H1 (cell line): ENCODE results near the gene PVALB. TPM values are rescaled to one million over a fixed set of nuclear protein-coding genes. Genes with fewer than 3 reads are reported as not detected.

Source experiments
- CTCF ChIA-PET: fragments of 300-600 bp; sonication (Branson Sonifier 250); formaldehyde crosslinking; loops from one replicate; lab custom pipeline; 2021; ENCODE audit not compliant: partially characterized antibody; lab: Charles Lee
- POLR2A ChIA-PET: fragments of 300-600 bp; sonication (Branson Sonifier 250); formaldehyde crosslinking; loops from one replicate; lab custom pipeline; 2021; ENCODE audit warnings: inconsistent platforms; ENCODE audit not compliant: partially characterized antibody; lab: Charles Lee
- DNase-seq, 2 experiments: peaks; one replicate each; pipeline versions ENCODE4 v3.0.0 to v3.0.0-alpha.2; 2010 to 2022; ENCODE audit warnings: low spot score in 2 of 2, low read depth in 1 of 2, mixed read lengths in 1 of 2
- FAIRE-seq: peaks from 2 replicates; lab custom pipeline; 2011; peaks lifted over from hg19 to GRCh38; lab: Jason Lieb, UNC
- H2AFZ ChIP-seq: 2 replicates; pipeline ENCODE4 v1.8.1; 2012; ENCODE audit warnings: low read length, inconsistent platforms
- H2AK5ac ChIP-seq: 2 replicates; pipeline ENCODE4 v1.6.1; 2013; ENCODE audit warnings: low read depth, low read length
- H2BK120ac ChIP-seq: replicated peaks from 2 replicates; pipeline ENCODE3; 2013; ENCODE audit warnings: low read depth, low read length, inconsistent platforms
- H2BK12ac ChIP-seq: 2 replicates; pipeline ENCODE4 v1.6.1; 2013; ENCODE audit warnings: low read depth, low read length
- H2BK15ac ChIP-seq: 2 replicates; pipeline ENCODE4 v1.6.1; 2013; ENCODE audit warnings: low read length
- H2BK20ac ChIP-seq: 2 replicates; pipeline ENCODE4 v1.6.1; 2013; ENCODE audit warnings: low read length
- H2BK5ac ChIP-seq: 2 replicates; pipeline ENCODE4 v1.6.1; 2013; ENCODE audit warnings: low read depth, low read length
- H3K14ac ChIP-seq: 2 replicates; pipeline ENCODE4 v1.6.1; 2013; ENCODE audit warnings: inconsistent platforms; ENCODE audit not compliant: insufficient read length
- H3K18ac ChIP-seq: 2 replicates; pipeline ENCODE4 v1.6.1; 2013; ENCODE audit warnings: low read length; ENCODE audit errors: extremely low read depth
- H3K23ac ChIP-seq: 2 replicates; pipeline ENCODE4 v1.6.1; 2013; ENCODE audit warnings: inconsistent platforms; ENCODE audit not compliant: insufficient read length
- H3K23me2 ChIP-seq: 2 replicates; pipeline ENCODE4 v1.6.1; 2013; ENCODE audit warnings: low read depth, low read length
- H3K27ac ChIP-seq: 2 replicates; pipeline ENCODE4 v1.6.1; 2011; ENCODE audit warnings: low read depth, low read length, inconsistent platforms
- H3K27me3 ChIP-seq, 4 experiments: replicated peaks in 1 of 4; 1 replicate in 1 of 4; 2 replicates in 3 of 4; pipeline versions ENCODE4 v1.6.1 to v1.8.1; 2011 to 2013; ENCODE audit warnings: low read length in 3 of 4, mild to moderate bottlenecking in 3 of 4, inconsistent platforms in 2 of 4, mixed read lengths in 2 of 4, moderate library complexity in 1 of 4; ENCODE audit not compliant: control insufficient read depth in 3 of 4, insufficient read depth in 3 of 4; ENCODE audit errors: extremely low read depth in 1 of 4
- H3K36me3 ChIP-seq, 4 experiments: 2 replicates each; pipeline versions ENCODE4 v1.6.1 to v1.8.1; 2011 to 2013; ENCODE audit warnings: mild to moderate bottlenecking in 4 of 4, low read length in 3 of 4, moderate library complexity in 2 of 4, control low read depth in 1 of 4, inconsistent platforms in 1 of 4; ENCODE audit not compliant: insufficient read depth in 4 of 4, control insufficient read depth in 2 of 4
- H3K4ac ChIP-seq: replicated peaks from 2 replicates; pipeline ENCODE3; 2013; ENCODE audit warnings: low read length, low read depth, mixed read lengths, inconsistent platforms; ENCODE audit not compliant: insufficient read length
- H3K4me1 ChIP-seq, 4 experiments: replicated peaks in 1 of 4; 1 replicate in 1 of 4; 2 replicates in 3 of 4; pipeline versions ENCODE4 v1.6.1 to v1.8.1; 2011 to 2013; ENCODE audit warnings: low read length in 3 of 4, inconsistent platforms in 2 of 4, mixed read lengths in 1 of 4; ENCODE audit not compliant: insufficient read depth in 4 of 4, control insufficient read depth in 3 of 4
- H3K4me2 ChIP-seq, 2 experiments: 2 replicates each; pipeline versions ENCODE4 v1.6.1 to v1.8.1; 2011 to 2013; ENCODE audit warnings: low read depth in 2 of 2, low read length in 2 of 2, control low read depth in 1 of 2, inconsistent platforms in 1 of 2, mild to moderate bottlenecking in 1 of 2; ENCODE audit not compliant: insufficient read depth in 1 of 2
- H3K4me3 ChIP-seq, 4 experiments: fragments of 200-600, 300-600 bp in 1 of 4; sonication (generic), shearing (Covaris generic), sonication (Bioruptor Twin) in 1 of 4; 2 replicates each; pipeline versions ENCODE4 v1.5.1 to v1.8.1; 2011 to 2016; ENCODE audit warnings: low read length in 4 of 4, low read depth in 3 of 4, control low read depth in 2 of 4, inconsistent platforms in 2 of 4, mild to moderate bottlenecking in 2 of 4, mixed read lengths in 1 of 4, moderate library complexity in 1 of 4; ENCODE audit not compliant: insufficient read depth in 2 of 4; ENCODE audit errors: extremely low read depth in 1 of 4
- H3K56ac ChIP-seq: replicated peaks from 2 replicates; pipeline ENCODE3; 2013; ENCODE audit warnings: low read depth, mild to moderate bottlenecking, mixed read lengths, low read length, inconsistent platforms; ENCODE audit not compliant: insufficient read length
- H3K79me1 ChIP-seq: 2 replicates; pipeline ENCODE4 v1.6.1; 2013; ENCODE audit warnings: low read depth, low read length, control low read depth
- H3K79me2 ChIP-seq, 2 experiments: 2 replicates each; pipeline versions ENCODE4 v1.6.1 to v1.8.1; 2012 to 2013; ENCODE audit warnings: low read length in 2 of 2, mild to moderate bottlenecking in 2 of 2, inconsistent platforms in 1 of 2; ENCODE audit not compliant: insufficient read depth in 2 of 2, control insufficient read depth in 1 of 2
- H3K9ac ChIP-seq, 4 experiments: replicated peaks in 1 of 4; 1 replicate in 1 of 4; 2 replicates in 3 of 4; pipeline versions ENCODE4 v1.6.1 to v1.8.1; 2011 to 2013; ENCODE audit warnings: low read depth in 3 of 4, low read length in 3 of 4, control low read depth in 2 of 4, mild to moderate bottlenecking in 2 of 4, moderate library complexity in 2 of 4, inconsistent platforms in 1 of 4; ENCODE audit errors: extremely low read depth in 1 of 4
- H3K9me3 ChIP-seq, 2 experiments: 2 replicates each; pipeline versions ENCODE4 v1.6.1 to v1.8.1; 2012 to 2013; ENCODE audit warnings: mild to moderate bottlenecking in 2 of 2, moderate library complexity in 2 of 2, control low read depth in 1 of 2, inconsistent platforms in 1 of 2, low read depth in 1 of 2, low read length in 1 of 2, mixed read lengths in 1 of 2; ENCODE audit not compliant: insufficient read depth in 2 of 2
- H4K20me1 ChIP-seq, 2 experiments: replicated peaks in 1 of 2; 2 replicates each; pipeline versions ENCODE3 to v1.8.1; 2011 to 2013; ENCODE audit warnings: inconsistent platforms in 2 of 2, low read length in 2 of 2, mild to moderate bottlenecking in 1 of 2; ENCODE audit not compliant: insufficient read depth in 2 of 2, control insufficient read depth in 1 of 2
- H4K5ac ChIP-seq: 2 replicates; pipeline ENCODE4 v1.6.1; 2013; ENCODE audit warnings: low read length, low read depth, mixed read lengths, inconsistent platforms; ENCODE audit not compliant: insufficient read length
- H4K8ac ChIP-seq: 2 replicates; pipeline ENCODE4 v1.8.0; 2013; ENCODE audit warnings: mild to moderate bottlenecking, moderate library complexity, low read length, inconsistent platforms; ENCODE audit not compliant: insufficient read depth; ENCODE audit errors: extremely low read depth
- H4K91ac ChIP-seq: replicated peaks from 2 replicates; pipeline ENCODE3; 2013; ENCODE audit warnings: low read length, mixed read lengths, inconsistent platforms; ENCODE audit not compliant: insufficient read length
- EP300 ChIP-seq, 2 experiments: IDR thresholded peaks; 1 replicate in 1 of 2; 2 replicates in 1 of 2; pipeline ENCODE4 v1.6.1; 2011 to 2012; ENCODE audit warnings: low read depth in 2 of 2, low read length in 2 of 2, mild to moderate bottlenecking in 2 of 2, borderline replicate concordance in 1 of 2, inconsistent platforms in 1 of 2, moderate library complexity in 1 of 2
- EZH2 ChIP-seq: fragments of 200-600 bp; sonication (generic); IDR thresholded peaks from 2 replicates; pipeline ENCODE4 v1.7.1; 2012; ENCODE audit warnings: low read depth, mild to moderate bottlenecking, moderate library complexity, low read length, inconsistent platforms; ENCODE audit not compliant: severe bottlenecking
- HDAC2 ChIP-seq, 2 experiments: fragments of 300-600 bp in 1 of 2; sonication (generic) in 1 of 2; IDR thresholded peaks; 2 replicates each; pipeline ENCODE4 v1.6.1; 2011 to 2012; ENCODE audit warnings: low read depth in 2 of 2, low read length in 2 of 2, mild to moderate bottlenecking in 2 of 2, moderate library complexity in 2 of 2, borderline replicate concordance in 1 of 2, inconsistent platforms in 1 of 2
- RBBP5 ChIP-seq: IDR thresholded peaks from 2 replicates; pipeline ENCODE4 v1.7.1; 2012; ENCODE audit warnings: low read depth, mild to moderate bottlenecking, inconsistent platforms, low read length, moderate library complexity, borderline replicate concordance
- TAF1 ChIP-seq: IDR thresholded peaks from 2 replicates; pipeline ENCODE4 v1.6.1; 2011; ENCODE audit warnings: mild to moderate bottlenecking, low read depth, low read length
- WGBS, 2 experiments: shearing (Covaris generic) in 1 of 2; methylation state at CpG; one replicate each; pipeline versions ENCODE4 v1.1.6 to v1.1.7; 2013 to 2015; ENCODE audit warnings: low lambda C conversion rate in 2 of 2, mixed read lengths in 2 of 2, inconsistent platforms in 1 of 2, low coverage in 1 of 2, missing lambda C conversion rate in 1 of 2; ENCODE audit not compliant: insufficient replicate concordance in 2 of 2, insufficient coverage in 1 of 2, insufficient read length in 1 of 2; ENCODE audit errors: extremely low coverage in 1 of 2, missing lambda C conversion rate in 1 of 2; 5-methylcytosine and 5-hydroxymethylcytosine counted together
- polyA plus RNA-seq, 7 experiments: library from polyadenylated mRNA; depleted of rRNA in 3 of 7; stranded (reverse) in 5 of 7; unstranded in 2 of 7; fragments of >200 nt in 5 of 7; fragments of 200-250 nt in 2 of 7; gene quantifications; 1 replicate in 5 of 7; 2 replicates in 1 of 7; 4 replicates in 1 of 7; pipeline versions ENCODE4 v1.2.1 to v1.2.3, GENCODE V29; 2011 to 2013; ENCODE audit warnings: missing spikeins in 2 of 7, mixed read lengths in 2 of 7
- total RNA-seq: library from RNA; stranded (reverse); fragmentation: NEBNext Ultra II Directional; extraction: Animal tissue kit (Norgen Biotek cat#: 25700); gene quantifications from 2 replicates; pipeline ENCODE4 v1.2.1, GENCODE V29; 2021

PVALB gene
- total and polyA plus RNA-seq, 2 of the 8 experiments (the other 6 are each of a cell fraction or from before 2014, with no cell fraction given) = 1.7 to 5.4 TPM

DNA sequence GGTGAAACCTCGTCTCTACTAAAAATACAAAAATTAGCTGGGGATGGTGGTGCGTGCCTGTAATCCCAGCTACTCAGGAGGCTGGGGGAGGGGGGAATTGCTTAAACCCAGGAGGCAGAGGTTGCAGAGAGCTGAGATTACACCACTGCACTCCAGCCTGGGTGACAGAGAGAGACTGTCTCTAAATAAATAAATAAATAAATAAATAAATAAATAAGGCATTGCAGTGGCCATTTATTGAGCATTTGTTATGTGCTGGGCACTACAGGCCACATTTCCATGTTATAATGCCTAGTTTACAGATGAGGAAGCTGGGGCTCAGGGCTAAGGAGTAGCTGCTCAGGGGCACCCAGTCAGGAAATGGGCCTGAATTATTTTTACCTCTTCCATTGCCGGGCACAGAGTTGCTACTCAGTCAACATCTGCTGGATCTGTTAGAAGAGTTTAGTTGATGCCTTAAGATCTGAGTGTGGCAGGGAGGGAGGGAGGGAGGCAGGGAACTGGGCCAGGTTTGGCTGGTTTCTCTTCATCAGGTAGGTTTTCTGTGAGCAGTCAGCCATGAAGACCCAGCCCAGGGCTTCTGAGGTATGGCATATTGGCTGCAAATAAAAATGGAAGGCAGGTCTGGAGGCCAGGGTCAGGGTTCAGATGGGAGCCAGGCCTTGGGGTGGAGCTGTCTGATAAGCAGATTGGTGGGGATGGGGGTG, 5.6 kb downstream of the PVALB start:
- H3K79me1 ChIP-seq = no peaks in the 10 kb centered on the region
- no peak overlapping the region for H3K27ac ChIP-seq
- H4K20me1 ChIP-seq = no peaks in the 10 kb centered on the region
- peaks cover 16 to 26% (median 17%) of the 10 kb centered on the region in 4 experiments for H3K27me3 ChIP-seq
- H3K79me2 ChIP-seq = no peaks in the 10 kb centered on the region
- H2AK5ac ChIP-seq = no peak overlapping the region
- H2BK15ac ChIP-seq = no peak overlapping the region
- POLR2A ChIA-PET = no interaction called here
- no peak for DNase-seq
- H3K9ac ChIP-seq = no peak overlapping the region
- no peak overlapping the region for H3K23ac ChIP-seq
- H3K4me1 ChIP-seq = peaks cover 0 to 15% (median 2%) of the 10 kb centered on the region in 4 experiments; a peak in 6 of 7 replicates
- H3K4me3 ChIP-seq = no peak overlapping the region
- no peak overlapping the region for H3K4ac ChIP-seq
- H3K23me2 ChIP-seq = peaks cover under 1% of the 10 kb centered on the region; the same call in 1 of the 2 replicates
- no peak overlapping the region for H2BK20ac ChIP-seq
- H4K91ac ChIP-seq = no peak overlapping the region
- no peak overlapping the region for H3K14ac ChIP-seq
- H4K5ac ChIP-seq = no peak overlapping the region
- no peak overlapping the region for H2BK12ac ChIP-seq
- 100% methylated on average over 3 of the region's 3 CpGs; no CpG with 5 or more reads in 1 of the 2 experiments for WGBS, 2 experiments
- H3K36me3 ChIP-seq = no peaks in the 10 kb centered on the region
- CTCF ChIA-PET = interaction anchor here (0.8 to 1.9 kb wide), 4 partner anchors 16 to 176 kb away, joined by 3 to 10 read pairs (median 3); no protein-coding TSS in a partner anchor
- H2BK5ac ChIP-seq = no peak overlapping the region
- H3K18ac ChIP-seq = no peak overlapping the region
- TF ChIP-seq EP300 (IDR thresholded peaks at IDR 0.05; ENCODE audit: borderline replicate concordance in 1 of 2, low read depth in 2 of 2, low read length in 2 of 2) (no peak), TAF1 (no peak), EZH2 (no peak), HDAC2 (IDR thresholded peaks at IDR 0.05; ENCODE audit: borderline replicate concordance in 1 of 2, low read depth in 2 of 2, low read length in 2 of 2) (no peak), RBBP5 (no peak)
- no peak overlapping the region for H2AFZ ChIP-seq
- H3K56ac ChIP-seq = no peak overlapping the region
- H3K4me2 ChIP-seq = no peak overlapping the region
- no peak for FAIRE-seq
- no peak overlapping the region for H4K8ac ChIP-seq
- no peak overlapping the region for H2BK120ac ChIP-seq
- no peaks in the 10 kb centered on the region for H3K9me3 ChIP-seq
